OCI-LY7 (cell line): ENCODE measurements around the gene NOB1.

Experiments used
- CTCF ChIP-seq: fragments of 200-600 bp; sonication (generic); conservative IDR thresholded peaks from 2 replicates; pipeline ENCODE4 v1.5.1; 2014; ENCODE audit warnings: mild to moderate bottlenecking, antibody characterized with exemption, low read length, moderate library complexity, mixed read lengths
- EZH2phosphoT487 ChIP-seq: fragments of 200-600 bp; sonication (generic); IDR thresholded peaks from 2 replicates; pipeline ENCODE4 v1.6.1; 2018; ENCODE audit warnings: low read depth, borderline replicate concordance, mild to moderate bottlenecking, mixed run types, antibody characterized with exemption, low read length, moderate library complexity, mixed read lengths

GRCh38 chr16:69725480-69726312 is 29.0 kb downstream of the NOB1 start:
- TF ChIP-seq CTCF: no peak
- no peak for TF ChIP-seq EZH2phosphoT487
